ENCODE measurements around the gene OR8D2.

DNA sequence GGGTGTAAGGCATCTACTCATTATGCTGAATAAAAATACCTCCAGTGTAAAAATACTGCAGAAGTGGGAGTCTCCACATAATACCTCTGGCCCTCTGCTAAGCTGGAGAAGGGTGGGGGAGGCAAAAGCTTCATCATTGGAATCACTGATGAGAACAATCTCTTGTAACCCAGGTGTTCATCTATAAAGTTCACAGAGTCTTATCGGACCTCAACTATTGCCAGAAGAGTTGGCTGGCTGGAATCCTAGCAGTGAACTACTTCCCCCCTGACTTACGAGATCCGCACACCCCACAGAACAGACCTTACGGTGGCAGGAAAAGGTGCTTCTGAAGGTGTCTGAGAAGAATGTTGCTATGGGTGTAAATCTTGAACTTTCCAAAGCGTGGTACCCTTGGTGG lies 8.7 kb downstream of the OR8D2 start:
- TF ChIP-seq CBFB (IDR thresholded peaks at IDR 0.05; ENCODE audit: low read depth) (no peak), POLR2A (IDR thresholded peaks at IDR 0.05; ENCODE audit: low read depth, low read length) (no peak), CHD4 (IDR thresholded peaks at IDR 0.05) (no peak), ZNF274 (IDR thresholded peaks at IDR 0.05; ENCODE audit: insufficient read depth, insufficient read length) (no peak), HCFC1 (IDR thresholded peaks at IDR 0.05; ENCODE audit: low read length) (no peak)
- TF ChIP-seq, protein P1, sequence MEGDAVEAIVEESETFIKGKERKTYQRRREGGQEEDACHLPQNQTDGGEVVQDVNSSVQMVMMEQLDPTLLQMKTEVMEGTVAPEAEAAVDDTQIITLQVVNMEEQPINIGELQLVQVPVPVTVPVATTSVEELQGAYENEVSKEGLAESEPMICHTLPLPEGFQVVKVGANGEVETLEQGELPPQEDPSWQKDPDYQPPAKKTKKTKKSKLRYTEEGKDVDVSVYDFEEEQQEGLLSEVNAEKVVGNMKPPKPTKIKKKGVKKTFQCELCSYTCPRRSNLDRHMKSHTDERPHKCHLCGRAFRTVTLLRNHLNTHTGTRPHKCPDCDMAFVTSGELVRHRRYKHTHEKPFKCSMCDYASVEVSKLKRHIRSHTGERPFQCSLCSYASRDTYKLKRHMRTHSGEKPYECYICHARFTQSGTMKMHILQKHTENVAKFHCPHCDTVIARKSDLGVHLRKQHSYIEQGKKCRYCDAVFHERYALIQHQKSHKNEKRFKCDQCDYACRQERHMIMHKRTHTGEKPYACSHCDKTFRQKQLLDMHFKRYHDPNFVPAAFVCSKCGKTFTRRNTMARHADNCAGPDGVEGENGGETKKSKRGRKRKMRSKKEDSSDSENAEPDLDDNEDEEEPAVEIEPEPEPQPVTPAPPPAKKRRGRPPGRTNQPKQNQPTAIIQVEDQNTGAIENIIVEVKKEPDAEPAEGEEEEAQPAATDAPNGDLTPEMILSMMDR (IDR thresholded peaks at IDR 0.05 in 2 of 3, conservative IDR thresholded peaks at IDR 0.05 in 1 of 3; ENCODE audit: control insufficient read depth in 2 of 3, extremely low read depth in 1 of 3, insufficient read depth in 1 of 3, low read depth in 3 of 3, low read length in 3 of 3), result no peak
- TF ChIP-seq, protein P2, sequence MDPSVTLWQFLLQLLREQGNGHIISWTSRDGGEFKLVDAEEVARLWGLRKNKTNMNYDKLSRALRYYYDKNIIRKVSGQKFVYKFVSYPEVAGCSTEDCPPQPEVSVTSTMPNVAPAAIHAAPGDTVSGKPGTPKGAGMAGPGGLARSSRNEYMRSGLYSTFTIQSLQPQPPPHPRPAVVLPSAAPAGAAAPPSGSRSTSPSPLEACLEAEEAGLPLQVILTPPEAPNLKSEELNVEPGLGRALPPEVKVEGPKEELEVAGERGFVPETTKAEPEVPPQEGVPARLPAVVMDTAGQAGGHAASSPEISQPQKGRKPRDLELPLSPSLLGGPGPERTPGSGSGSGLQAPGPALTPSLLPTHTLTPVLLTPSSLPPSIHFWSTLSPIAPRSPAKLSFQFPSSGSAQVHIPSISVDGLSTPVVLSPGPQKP (IDR thresholded peaks at IDR 0.05; ENCODE audit: low read depth, low read length), result no peak
- TF ChIP-seq, protein P3, sequence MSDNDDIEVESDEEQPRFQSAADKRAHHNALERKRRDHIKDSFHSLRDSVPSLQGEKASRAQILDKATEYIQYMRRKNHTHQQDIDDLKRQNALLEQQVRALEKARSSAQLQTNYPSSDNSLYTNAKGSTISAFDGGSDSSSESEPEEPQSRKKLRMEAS (IDR thresholded peaks at IDR 0.05; ENCODE audit: low read depth, low read length), result no peak

Measured in GM12878 (cell line).